ENCODE data around the gene ADGRL3. TPM values are rescaled to one million over a fixed set of nuclear protein-coding genes. Genes with fewer than 3 reads are reported as not detected.

Gene ADGRL3
- total and polyA plus RNA-seq, 2 donors (not counting 1 experiment from before 2014, with no cell fraction given): not detected

DNA sequence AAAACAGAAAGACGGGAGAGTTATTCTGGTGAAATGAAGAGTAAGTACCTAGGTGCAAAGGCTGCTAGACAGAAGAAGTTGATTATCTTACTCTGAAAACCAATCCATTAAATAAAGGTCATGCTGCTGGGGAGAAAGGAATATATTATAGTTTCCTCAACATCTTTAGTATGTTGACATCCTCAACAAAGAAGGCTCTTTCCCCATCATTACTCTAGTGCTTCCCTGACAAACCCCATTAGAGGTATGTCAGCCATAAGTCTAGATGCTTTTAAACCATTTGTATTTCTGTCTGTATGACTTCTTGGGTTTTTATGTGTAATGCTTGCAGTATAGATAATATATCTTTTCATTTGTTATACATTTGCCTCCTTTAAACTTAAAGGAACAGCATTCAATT is 75.9 kb downstream of the ADGRL3 start:
- no CpG with 5 or more reads among the region's 1 CpG for WGBS (ENCODE audit: insufficient coverage)
- Histone ChIP-seq H3K27ac (ENCODE audit: low read length in 2 of 2) (no peak overlapping the region), H3K4me1 (ENCODE audit: control insufficient read depth in 2 of 2, insufficient read depth in 2 of 2, low read length in 2 of 2) (no peaks in the 10 kb centered on the region), H2AFZ (ENCODE audit: insufficient read depth, low read depth, low read length, poor library complexity, severe bottlenecking) (no peak overlapping the region), H3K36me3 (replicated peaks in 1 of 2; ENCODE audit: control extremely low read depth in 1 of 2, control insufficient read depth in 1 of 2, extremely low read depth in 1 of 2, insufficient read depth in 2 of 2, low read length in 1 of 2) (no peaks in the 10 kb centered on the region), H3K79me2 (ENCODE audit: control insufficient read depth, insufficient read depth, low read length) (no peaks in the 10 kb centered on the region), H3K4me2 (replicated peaks; ENCODE audit: low read depth, low read length, poor library complexity, severe bottlenecking) (no peak overlapping the region), H4K20me1 (ENCODE audit: control insufficient read depth, insufficient read depth, low read length, poor library complexity, severe bottlenecking) (no peaks in the 10 kb centered on the region), H3K4me3 (ENCODE audit: control extremely low read depth in 1 of 5, extremely low read depth in 1 of 5, insufficient read depth in 1 of 5, low read depth in 2 of 5, low read length in 4 of 5) (no peak overlapping the region), H3K9me3 (ENCODE audit: control extremely low read depth in 1 of 3, control insufficient read depth in 2 of 3, insufficient read depth in 1 of 3, low read length in 2 of 3) (no peaks in the 10 kb centered on the region), H3K27me3 (replicated peaks in 1 of 4; ENCODE audit: control extremely low read depth in 1 of 4, control insufficient read depth in 3 of 4, insufficient read depth in 4 of 4, low read length in 3 of 4) (no peaks in the 10 kb centered on the region), H3K9ac (ENCODE audit: low read length) (no peak overlapping the region)
- Mint-ChIP-seq H3K9me3 (ENCODE audit: insufficient read depth) (no peaks in the 10 kb centered on the region), H3K27ac (no peak overlapping the region), H3K27me3 (no peaks in the 10 kb centered on the region), H3K4me3 (no peak overlapping the region), H3K4me1 (no peaks in the 10 kb centered on the region)
- DNase-seq: no peak
- ChIA-PET CTCF (no interaction called here), POLR2A (no interaction called here)
- intact Hi-C loops (cut with micrococcal nuclease): no loop called here
- TF ChIP-seq, protein P1, sequence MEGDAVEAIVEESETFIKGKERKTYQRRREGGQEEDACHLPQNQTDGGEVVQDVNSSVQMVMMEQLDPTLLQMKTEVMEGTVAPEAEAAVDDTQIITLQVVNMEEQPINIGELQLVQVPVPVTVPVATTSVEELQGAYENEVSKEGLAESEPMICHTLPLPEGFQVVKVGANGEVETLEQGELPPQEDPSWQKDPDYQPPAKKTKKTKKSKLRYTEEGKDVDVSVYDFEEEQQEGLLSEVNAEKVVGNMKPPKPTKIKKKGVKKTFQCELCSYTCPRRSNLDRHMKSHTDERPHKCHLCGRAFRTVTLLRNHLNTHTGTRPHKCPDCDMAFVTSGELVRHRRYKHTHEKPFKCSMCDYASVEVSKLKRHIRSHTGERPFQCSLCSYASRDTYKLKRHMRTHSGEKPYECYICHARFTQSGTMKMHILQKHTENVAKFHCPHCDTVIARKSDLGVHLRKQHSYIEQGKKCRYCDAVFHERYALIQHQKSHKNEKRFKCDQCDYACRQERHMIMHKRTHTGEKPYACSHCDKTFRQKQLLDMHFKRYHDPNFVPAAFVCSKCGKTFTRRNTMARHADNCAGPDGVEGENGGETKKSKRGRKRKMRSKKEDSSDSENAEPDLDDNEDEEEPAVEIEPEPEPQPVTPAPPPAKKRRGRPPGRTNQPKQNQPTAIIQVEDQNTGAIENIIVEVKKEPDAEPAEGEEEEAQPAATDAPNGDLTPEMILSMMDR (IDR thresholded peaks at IDR 0.05): no peak
- no peak for TF ChIP-seq EZH2 (IDR thresholded peaks at IDR 0.05; ENCODE audit: borderline replicate concordance, insufficient read depth, low read depth, low read length, poor library complexity, severe bottlenecking)
- no peak for ATAC-seq (ENCODE audit: low read depth)

DNA sequence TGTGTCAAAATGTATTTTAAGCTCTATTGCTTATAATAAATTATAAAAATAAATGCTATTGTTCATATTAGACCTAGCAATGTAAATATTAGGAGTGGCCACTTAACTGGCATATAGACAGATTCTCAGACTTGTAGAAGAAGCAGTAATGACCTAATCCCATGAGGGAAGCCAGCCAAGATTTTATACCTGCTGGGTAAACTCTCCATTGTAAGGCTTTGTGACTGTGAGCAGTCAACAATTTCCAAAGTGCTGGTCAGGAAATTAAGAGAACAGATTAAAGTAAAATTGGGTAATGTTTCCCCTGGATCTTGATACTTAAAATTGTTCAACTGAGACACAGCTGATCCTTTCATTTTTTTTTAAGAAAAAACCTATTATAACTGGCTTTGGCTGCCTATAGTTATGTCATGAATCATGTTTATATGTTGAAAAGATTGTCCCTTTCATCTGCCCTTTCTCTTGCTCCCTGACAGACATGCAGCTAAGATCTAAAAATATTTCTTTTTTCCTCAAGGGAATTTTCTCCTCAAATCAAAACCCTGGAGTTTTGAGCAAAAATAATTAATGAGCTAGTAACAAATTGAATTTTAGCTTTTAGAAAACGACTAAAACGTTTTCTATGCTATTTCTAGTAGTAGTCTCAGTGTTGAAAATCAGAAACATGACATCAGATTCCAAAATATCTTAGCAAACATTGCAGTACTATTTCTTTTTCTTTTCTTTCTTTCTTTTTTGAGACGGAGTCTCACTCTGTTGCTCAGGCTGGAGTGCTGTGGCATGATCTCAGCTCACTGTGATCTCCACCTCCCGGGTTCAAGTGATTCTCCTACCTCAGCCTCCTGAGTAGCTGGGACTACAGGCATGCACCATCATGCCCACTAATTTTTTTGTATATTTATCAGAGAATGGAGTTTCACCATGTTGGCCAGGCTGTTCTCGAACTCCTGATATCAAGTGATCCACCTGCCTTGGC is 77.9 kb downstream of the ADGRL3 start:
- Histone ChIP-seq H3K79me2 (ENCODE audit: control insufficient read depth, insufficient read depth, low read length) (no peaks in the 10 kb centered on the region), H3K27me3 (replicated peaks in 1 of 4; ENCODE audit: control extremely low read depth in 1 of 4, control insufficient read depth in 3 of 4, insufficient read depth in 4 of 4, low read length in 3 of 4) (no peaks in the 10 kb centered on the region), H3K4me1 (ENCODE audit: control insufficient read depth in 2 of 2, insufficient read depth in 2 of 2, low read length in 2 of 2) (no peaks in the 10 kb centered on the region), H2AFZ (ENCODE audit: insufficient read depth, low read depth, low read length, poor library complexity, severe bottlenecking) (no peak overlapping the region), H3K27ac (ENCODE audit: low read length in 2 of 2) (no peak overlapping the region), H3K4me2 (replicated peaks; ENCODE audit: low read depth, low read length, poor library complexity, severe bottlenecking) (no peak overlapping the region), H3K36me3 (replicated peaks in 1 of 2; ENCODE audit: control extremely low read depth in 1 of 2, control insufficient read depth in 1 of 2, extremely low read depth in 1 of 2, insufficient read depth in 2 of 2, low read length in 1 of 2) (no peaks in the 10 kb centered on the region), H3K9ac (ENCODE audit: low read length) (no peak overlapping the region), H3K4me3 (ENCODE audit: control extremely low read depth in 1 of 5, extremely low read depth in 1 of 5, insufficient read depth in 1 of 5, low read depth in 2 of 5, low read length in 4 of 5) (no peak overlapping the region), H4K20me1 (ENCODE audit: control insufficient read depth, insufficient read depth, low read length, poor library complexity, severe bottlenecking) (no peaks in the 10 kb centered on the region), H3K9me3 (ENCODE audit: control extremely low read depth in 1 of 3, control insufficient read depth in 2 of 3, insufficient read depth in 1 of 3, low read length in 2 of 3) (no peaks in the 10 kb centered on the region)
- H3K27ac Mint-ChIP-seq: no peak overlapping the region
- no peak for ATAC-seq (ENCODE audit: low read depth)
- ChIA-PET CTCF (no interaction called here), POLR2A (no interaction called here)
- intact Hi-C loops (cut with micrococcal nuclease): no loop called here
- WGBS (ENCODE audit: insufficient coverage): 100% methylated on average over 1 of the region's 5 CpGs
- no peak for TF ChIP-seq EZH2 (IDR thresholded peaks at IDR 0.05; ENCODE audit: borderline replicate concordance, insufficient read depth, low read depth, low read length, poor library complexity, severe bottlenecking)
- TF ChIP-seq, protein P1 (IDR thresholded peaks at IDR 0.05): no peak
- no peaks in the 10 kb centered on the region for H3K9me3 Mint-ChIP-seq (ENCODE audit: insufficient read depth)
- H3K27me3 Mint-ChIP-seq: no peaks in the 10 kb centered on the region
- no peaks in the 10 kb centered on the region for H3K4me1 Mint-ChIP-seq
- H3K4me3 Mint-ChIP-seq: no peak overlapping the region
- no peak for DNase-seq

All from B cell (primary cell).